GM19468 (cell line): ENCODE data around the gene ZCCHC7.
A peak's percentile ranks its signal among the peaks of the same experiment; 100 is the strongest.
"Not testable (repeated sequence)": the region's sequence is repeated elsewhere in the genome, so short reads cannot be mapped to it uniquely, and the experiment has no call there.

ENCODE experiments used
- ATAC-seq: cut with Tn5 transposase; IDR thresholded peaks from one replicate; pipeline ENCODE4 v1.9.1; 2021; ENCODE audit warnings: mild to moderate bottlenecking, moderate library complexity, moderate number of reproducible peaks; ENCODE audit not compliant: unreplicated experiment; ENCODE audit errors: extremely low read depth

Gene ZCCHC7

GRCh38 chr9:37165644-37166043 lies 45.3 kb downstream of the ZCCHC7 start:
- no peak for ATAC-seq

GRCh38 chr9:37167456-37168047 lies 47.2 kb downstream of the ZCCHC7 start:
- ATAC-seq = no peak

- ATAC-seq = no peak
Observed at GRCh38 chr9:37172557-37172956, 52.2 kb downstream of the ZCCHC7 start.

- no peak for ATAC-seq
Observed at GRCh38 chr9:37174247-37174646, 53.9 kb downstream of the ZCCHC7 start.

GRCh38 chr9:37178742-37179141 lies 58.4 kb downstream of the ZCCHC7 start:
- ATAC-seq = no peak

- no peak for ATAC-seq
Observed at GRCh38 chr9:37179576-37179975, 59.2 kb downstream of the ZCCHC7 start.

- ATAC-seq = no peak
Observed at GRCh38 chr9:37180138-37180537, 59.8 kb downstream of the ZCCHC7 start.

GRCh38 chr9:37182718-37183117 lies 62.3 kb downstream of the ZCCHC7 start:
- ATAC-seq = no peak

- no peak for ATAC-seq
Observed at GRCh38 chr9:37184905-37185867, 64.8 kb downstream of the ZCCHC7 start.

GRCh38 chr9:37187292-37187691 lies 66.9 kb downstream of the ZCCHC7 start:
- ATAC-seq = peak; percentile 20

GRCh38 chr9:37187713-37188439 lies 67.5 kb downstream of the ZCCHC7 start:
- peak; percentile 28 for ATAC-seq

GRCh38 chr9:37190739-37191138 lies 70.4 kb downstream of the ZCCHC7 start:
- not testable (repeated sequence) for ATAC-seq

GRCh38 chr9:37191403-37192089 lies 71.2 kb downstream of the ZCCHC7 start:
- ATAC-seq = no peak

GRCh38 chr9:37192803-37193202 lies 72.4 kb downstream of the ZCCHC7 start:
- no peak for ATAC-seq

- no peak for ATAC-seq
Observed at GRCh38 chr9:37197158-37198038, 77.0 kb downstream of the ZCCHC7 start.

- no peak for ATAC-seq
Observed at GRCh38 chr9:37198039-37198729, 77.8 kb downstream of the ZCCHC7 start.

- no peak for ATAC-seq
Observed at GRCh38 chr9:37198831-37199230, 78.5 kb downstream of the ZCCHC7 start.

GRCh38 chr9:37200433-37201005 lies 80.1 kb downstream of the ZCCHC7 start:
- no peak for ATAC-seq
